IPS-20b (cell line): ENCODE results near the gene MOGAT3.

ENCODE experiments used
- H3K27ac ChIP-seq: one replicate; pipeline ENCODE4 v1.5.1; 2013; ENCODE audit warnings: low read length
- H3K27me3 ChIP-seq: 2 replicates; pipeline ENCODE4 v1.6.1; 2013; ENCODE audit warnings: mild to moderate bottlenecking, low read length, inconsistent platforms; ENCODE audit not compliant: insufficient read depth
- H3K36me3 ChIP-seq: 2 replicates; pipeline ENCODE4 v1.6.1; 2013; ENCODE audit warnings: low read depth, mild to moderate bottlenecking, inconsistent platforms, low read length, moderate library complexity; ENCODE audit not compliant: insufficient read depth
- H3K4me1 ChIP-seq: 2 replicates; pipeline ENCODE4 v1.6.1; 2013; ENCODE audit warnings: mild to moderate bottlenecking, control low read depth, inconsistent platforms, low read length, moderate library complexity; ENCODE audit not compliant: insufficient read depth
- H3K4me3 ChIP-seq: 2 replicates; pipeline ENCODE4 v1.5.1; 2013; ENCODE audit warnings: mild to moderate bottlenecking, low read length, inconsistent platforms
- H3K9ac ChIP-seq: 2 replicates; pipeline ENCODE4 v1.6.1; 2013; ENCODE audit warnings: low read depth, mild to moderate bottlenecking, inconsistent platforms, low read length, moderate library complexity
- H3K9me3 ChIP-seq: 2 replicates; pipeline ENCODE4 v1.6.1; 2013; ENCODE audit warnings: mild to moderate bottlenecking, low read depth, low read length, inconsistent platforms; ENCODE audit not compliant: insufficient read depth

Gene MOGAT3

GRCh38 chr7:101239191-101239950 is 38.5 kb upstream of the MOGAT3 start:
- Histone ChIP-seq H3K27ac (no peak overlapping the region), H3K9me3 (no peaks in the 10 kb centered on the region), H3K4me3 (no peak overlapping the region), H3K9ac (no peak overlapping the region), H3K27me3 (no peaks in the 10 kb centered on the region), H3K4me1 (0 out of 2 replicates have a peak, but pooled peaks cover 2% of the 10 kb centered on the region), H3K36me3 (peaks cover 30% of the 10 kb centered on the region)

GRCh38 chr7:101238226-101239182 is 37.7 kb upstream of the MOGAT3 start:
- Histone ChIP-seq H3K36me3 (peaks cover 30% of the 10 kb centered on the region), H3K4me3 (no peak overlapping the region), H3K9me3 (no peaks in the 10 kb centered on the region), H3K27me3 (no peaks in the 10 kb centered on the region), H3K27ac (no peak overlapping the region), H3K9ac (no peak overlapping the region), H3K4me1 (0 out of 2 replicates have a peak, but pooled peaks cover 2% of the 10 kb centered on the region)

DNA sequence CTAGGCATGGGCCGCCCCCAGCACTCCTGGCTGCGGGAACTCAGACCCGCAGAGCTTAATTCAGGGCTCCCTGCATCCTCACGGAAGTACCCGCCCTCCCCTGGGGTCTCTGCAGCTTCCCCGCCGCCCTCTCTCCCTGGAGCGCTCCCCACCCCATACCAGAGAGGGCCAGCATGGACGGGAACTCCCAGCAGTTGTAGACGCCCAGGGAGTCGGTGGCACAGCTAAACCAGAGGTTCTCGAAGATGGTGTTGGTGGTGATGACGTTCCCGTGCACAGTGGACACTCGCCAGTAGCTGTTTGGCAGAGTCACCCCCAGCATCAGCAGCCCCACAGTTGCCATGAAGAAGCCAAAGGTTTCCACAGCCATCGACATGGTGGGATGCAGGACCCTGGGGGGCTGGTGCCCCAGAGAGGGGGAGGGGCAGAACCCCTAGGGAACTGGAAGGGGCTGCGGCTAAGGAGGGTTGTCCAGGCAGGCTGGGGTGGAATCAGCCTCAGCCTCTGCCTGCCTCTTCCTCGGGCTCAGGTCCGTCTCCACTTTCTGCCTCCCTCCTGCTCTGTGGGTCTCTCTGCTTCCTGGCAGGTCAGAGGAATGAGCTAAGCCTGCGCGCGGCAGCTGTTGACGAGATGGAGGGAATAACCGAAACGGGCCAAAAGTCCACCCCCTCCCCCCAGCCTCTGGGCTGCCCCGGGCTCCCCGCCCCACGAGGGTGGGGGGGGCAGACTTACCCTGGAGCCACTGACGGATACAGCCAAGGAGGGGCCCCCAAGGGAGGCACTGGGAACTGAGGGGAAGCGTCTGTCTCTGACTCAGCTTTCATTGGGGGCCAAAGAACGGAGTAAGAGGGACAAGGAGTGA is 36.6 kb upstream of the MOGAT3 start, which contains the start of gene CLDN15:
CLDN15 (minus strand) TSS at position 597 of the 862 bp plus-strand sequence; CDS start at position 376, 221 bp downstream.
- no peak within 1 kb of the TSS for H3K9ac ChIP-seq
- no peaks in the 10 kb centered on the region for H3K27me3 ChIP-seq
- H3K27ac ChIP-seq = no peak within 1 kb of the TSS
- H3K9me3 ChIP-seq = no peaks in the 10 kb centered on the region
- 0 out of 2 replicates have a peak, but pooled peaks cover 2% of the 10 kb centered on the region for H3K4me1 ChIP-seq
- H3K36me3 ChIP-seq = peaks cover 24% of the 10 kb centered on the region
- no peak within 1 kb of the TSS for H3K4me3 ChIP-seq

DNA sequence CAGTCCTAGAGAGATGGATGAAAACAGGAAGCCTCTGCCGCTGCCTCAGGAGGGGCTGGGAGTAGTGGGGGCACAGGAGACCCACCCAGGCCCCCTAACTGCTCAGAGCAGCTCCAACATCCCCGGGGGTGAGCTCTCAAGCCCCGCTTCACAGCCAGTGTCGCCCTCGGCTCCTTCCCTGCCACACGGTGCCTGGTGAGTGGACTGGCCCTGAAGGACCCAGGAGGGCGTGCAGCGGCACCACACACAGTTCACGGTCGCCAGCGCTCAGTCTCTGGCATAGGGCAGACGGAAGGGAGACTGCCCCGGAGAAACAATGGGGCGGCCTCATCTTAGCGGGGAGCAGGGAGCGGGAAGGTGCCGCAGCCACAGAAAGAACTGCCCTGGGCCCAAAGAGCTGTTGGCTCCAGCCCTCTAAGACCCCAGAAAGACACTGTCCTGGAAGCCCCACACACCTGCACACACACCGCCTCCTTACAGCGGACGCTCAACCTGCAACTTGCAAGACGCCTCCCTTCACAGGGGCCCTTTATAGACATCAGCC is 35.5 kb upstream of the MOGAT3 start:
- H3K36me3 ChIP-seq = peaks cover 24% of the 10 kb centered on the region
- no peak overlapping the region for H3K4me3 ChIP-seq
- H3K4me1 ChIP-seq = peaks cover 2% of the 10 kb centered on the region; the same call in 1 of the 2 replicates
- no peaks in the 10 kb centered on the region for H3K9me3 ChIP-seq
- H3K9ac ChIP-seq = no peak overlapping the region
- H3K27me3 ChIP-seq = no peaks in the 10 kb centered on the region
- no peak overlapping the region for H3K27ac ChIP-seq

GRCh38 chr7:101235522-101235921 is 34.7 kb upstream of the MOGAT3 start:
- Histone ChIP-seq H3K27me3 (no peaks in the 10 kb centered on the region), H3K36me3 (peaks cover 18% of the 10 kb centered on the region; the same call in 1 of the 2 replicates), H3K9ac (no peak overlapping the region), H3K9me3 (no peaks in the 10 kb centered on the region), H3K4me3 (no peak overlapping the region), H3K4me1 (peaks cover 2% of the 10 kb centered on the region; the same call in 1 of the 2 replicates), H3K27ac (no peak overlapping the region)

DNA sequence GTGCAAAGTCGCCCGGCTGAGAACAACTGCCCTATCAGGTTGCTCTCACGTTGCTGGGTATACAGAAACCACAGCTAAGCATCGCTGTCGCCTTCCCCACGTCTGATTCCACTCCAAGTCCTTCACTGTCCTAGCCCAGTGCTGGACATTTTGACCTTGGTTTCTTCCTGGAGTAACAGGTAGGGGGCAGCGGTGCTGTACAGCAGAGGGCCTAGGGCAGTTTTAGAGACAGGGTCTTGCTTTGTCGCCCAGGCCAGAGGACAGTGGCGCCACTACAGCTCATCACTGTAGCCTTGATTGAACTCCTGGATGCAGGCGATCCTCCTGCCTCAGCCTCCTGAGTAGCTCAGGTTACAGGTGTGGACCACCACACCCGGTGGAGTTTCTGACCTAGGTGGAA is 34.2 kb upstream of the MOGAT3 start:
- Histone ChIP-seq H3K4me3 (no peak overlapping the region), H3K9me3 (no peaks in the 10 kb centered on the region), H3K4me1 (peaks cover 2% of the 10 kb centered on the region; the same call in 1 of the 2 replicates), H3K9ac (no peak overlapping the region), H3K27me3 (no peaks in the 10 kb centered on the region), H3K36me3 (peaks cover 18% of the 10 kb centered on the region; the same call in 1 of the 2 replicates), H3K27ac (no peak overlapping the region)

GRCh38 chr7:101234636-101235035 is 33.8 kb upstream of the MOGAT3 start:
- Histone ChIP-seq H3K27ac (no peak overlapping the region), H3K9me3 (no peaks in the 10 kb centered on the region), H3K9ac (no peak overlapping the region), H3K36me3 (peaks cover 15% of the 10 kb centered on the region; the same call in 1 of the 2 replicates), H3K4me3 (no peak overlapping the region), H3K27me3 (no peaks in the 10 kb centered on the region), H3K4me1 (peaks cover 2% of the 10 kb centered on the region; the same call in 1 of the 2 replicates)

DNA sequence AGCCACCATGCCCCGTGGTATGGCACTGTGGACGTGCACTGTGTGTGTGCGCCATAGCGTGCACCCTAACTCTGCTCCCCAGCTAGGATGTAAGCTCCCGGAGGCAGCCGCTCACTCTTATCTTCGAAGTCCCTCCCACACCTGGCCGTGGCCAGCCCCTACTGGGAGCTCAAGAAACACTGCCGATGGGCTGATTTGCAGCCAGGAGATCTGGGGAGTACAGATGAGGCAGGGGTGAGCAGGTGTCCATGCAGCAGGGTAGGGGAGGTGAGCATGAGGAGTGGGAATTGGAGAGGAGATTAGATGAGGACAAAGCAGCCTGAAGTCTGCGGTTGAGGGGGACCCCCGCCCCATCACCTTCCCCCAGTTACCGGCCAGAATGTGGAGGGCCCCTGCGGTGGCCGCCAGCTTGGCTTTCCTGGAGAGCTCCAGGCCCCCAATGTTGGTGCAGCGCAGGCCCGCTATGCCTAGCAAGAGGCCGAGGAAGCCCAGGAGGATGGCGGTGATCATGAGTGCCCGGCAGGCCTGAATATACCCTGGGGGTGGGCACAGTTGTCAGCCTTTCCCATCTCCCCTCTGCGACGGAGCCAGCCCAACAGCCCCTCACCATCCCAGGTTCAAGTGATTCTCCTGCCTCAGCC is 33.2 kb upstream of the MOGAT3 start:
- Histone ChIP-seq H3K4me1 (peaks cover 2% of the 10 kb centered on the region; the same call in 1 of the 2 replicates), H3K27ac (no peak overlapping the region), H3K36me3 (peaks cover 10% of the 10 kb centered on the region; the same call in 1 of the 2 replicates), H3K9ac (no peak overlapping the region), H3K4me3 (no peak overlapping the region), H3K9me3 (no peaks in the 10 kb centered on the region), H3K27me3 (no peaks in the 10 kb centered on the region)

GRCh38 chr7:101232141-101232850 is 31.5 kb upstream of the MOGAT3 start:
- Histone ChIP-seq H3K9ac (peak overlapping the region; percentile 59; the same call in 1 of the 2 replicates), H3K36me3 (no peaks in the 10 kb centered on the region), H3K27ac (no peak overlapping the region), H3K4me3 (peak overlapping the region; percentile 76), H3K27me3 (no peaks in the 10 kb centered on the region), H3K9me3 (no peaks in the 10 kb centered on the region), H3K4me1 (no peaks in the 10 kb centered on the region; the same call in 1 of the 2 replicates)

GRCh38 chr7:101231644-101232043 is 30.8 kb upstream of the MOGAT3 start:
- H3K4me1 ChIP-seq = no peaks in the 10 kb centered on the region; the same call in 1 of the 2 replicates
- H3K27ac ChIP-seq = no peak overlapping the region
- peaks cover 3% of the 10 kb centered on the region; the same call in 1 of the 2 replicates for H3K36me3 ChIP-seq
- no peaks in the 10 kb centered on the region for H3K27me3 ChIP-seq
- no peaks in the 10 kb centered on the region for H3K9me3 ChIP-seq
- H3K4me3 ChIP-seq = peak overlapping the region; percentile 76; the same call in 1 of the 2 replicates
- H3K9ac ChIP-seq = peak overlapping the region; percentile 59; the same call in 1 of the 2 replicates
